C4-2B (cell line): Measurements from ENCODE around the gene YJEFN3.

Experiments used
- CTCF ChIP-seq: fragments of 450-650 bp; conservative IDR thresholded peaks from 2 replicates; pipeline ENCODE4 v1.5.1; 2017; ENCODE audit warnings: mild to moderate bottlenecking
- ZFX ChIP-seq: fragments of 450-650 bp; IDR thresholded peaks from 2 replicates; pipeline ENCODE4 v1.6.1; 2017

- no peak for TF ChIP-seq CTCF
- TF ChIP-seq ZFX = no peak
Measured at GRCh38 chr19:19566306-19566705, 37.6 kb downstream of the YJEFN3 start.
